GM12878 (cell line): ENCODE data around the gene PIK3R2. TPM values are rescaled to one million over a fixed set of nuclear protein-coding genes. Genes with fewer than 3 reads are reported as not detected.

ENCODE experiments used
- ATF3 ChIP-seq: IDR thresholded peaks from 2 replicates; pipeline ENCODE4 v1.6.1; 2011; ENCODE audit warnings: low read depth, mild to moderate bottlenecking, low read length, moderate library complexity, borderline replicate concordance; ENCODE audit errors: extremely low read depth
- ATF7 ChIP-seq: fragments of 450-650 bp; IDR thresholded peaks from 2 replicates; pipeline ENCODE4 v1.6.1; 2016; ENCODE audit warnings: low read depth, mild to moderate bottlenecking
- CBFB ChIP-seq: IDR thresholded peaks from 2 replicates; pipeline ENCODE4 v1.6.1; 2016; ENCODE audit warnings: antibody characterized with exemption, low read depth
- CEBPZ ChIP-seq: fragments of 150-350 bp; IDR thresholded peaks from 2 replicates; pipeline ENCODE4 v1.6.1; 2016; ENCODE audit warnings: low read depth, low read length
- CHD4 ChIP-seq: fragments of 200-600 bp; sonication (generic); IDR thresholded peaks from 2 replicates; pipeline ENCODE4 v1.6.1; 2016; ENCODE audit warnings: mild to moderate bottlenecking
- CTCF ChIP-seq, 3 experiments: IDR thresholded peaks in 2 of 3; conservative IDR thresholded peaks in 1 of 3; 2 replicates each; pipeline ENCODE4 v1.5.1; 2011; ENCODE audit warnings: low read depth in 3 of 3, low read length in 3 of 3, mild to moderate bottlenecking in 3 of 3, control low read depth in 2 of 3, moderate library complexity in 2 of 3, inconsistent platforms in 1 of 3, mixed read lengths in 1 of 3; ENCODE audit not compliant: control insufficient read depth in 2 of 3, insufficient read depth in 1 of 3; ENCODE audit errors: extremely low read depth in 1 of 3
- EED ChIP-seq: sonication (generic); IDR thresholded peaks from 2 replicates; pipeline ENCODE4 v1.6.1; 2016; ENCODE audit warnings: antibody characterized with exemption, low read depth
- ESRRA ChIP-seq: IDR thresholded peaks from 2 replicates; pipeline ENCODE4 v1.6.1; 2012; ENCODE audit warnings: mild to moderate bottlenecking, low read length, improper control_type of control experiment
- FOS ChIP-seq: IDR thresholded peaks from 3 replicates; pipeline ENCODE4 v1.6.1; 2011; ENCODE audit warnings: borderline replicate concordance; ENCODE audit not compliant: insufficient read length; ENCODE audit errors: extremely low read depth
- MXI1 ChIP-seq: fragments of 150-350 bp; IDR thresholded peaks from 2 replicates; pipeline ENCODE4 v1.6.1; 2011; ENCODE audit warnings: low read depth, mild to moderate bottlenecking, inconsistent platforms, low read length, improper control_type of control experiment
- NFYB ChIP-seq: IDR thresholded peaks from 2 replicates; pipeline ENCODE4 v1.6.1; 2011; ENCODE audit warnings: low read depth, mild to moderate bottlenecking, low read length, improper control_type of control experiment, moderate library complexity; ENCODE audit not compliant: insufficient read depth
- NKRF ChIP-seq: fragments of 450-650 bp; conservative IDR thresholded peaks from 2 replicates; pipeline ENCODE4 v1.6.1; 2017; ENCODE audit warnings: mild to moderate bottlenecking, moderate library complexity
- PML ChIP-seq: IDR thresholded peaks from 2 replicates; pipeline ENCODE4 v1.6.1; 2012; ENCODE audit warnings: low read length, inconsistent platforms
- POLR2AphosphoS2 ChIP-seq: IDR thresholded peaks from 2 replicates; pipeline ENCODE4 v1.6.1; 2011; ENCODE audit warnings: low read depth, mild to moderate bottlenecking, low read length, improper control_type of control experiment, moderate library complexity
- POLR2AphosphoS5 ChIP-seq: IDR thresholded peaks from 2 replicates; pipeline ENCODE4 v1.6.1; 2011; ENCODE audit warnings: mild to moderate bottlenecking, low read length, inconsistent platforms
- RB1 ChIP-seq: fragments of 450-650 bp; formaldehyde crosslinking; IDR thresholded peaks from 2 replicates; pipeline ENCODE4 v1.6.1; 2017; ENCODE audit warnings: mild to moderate bottlenecking, borderline replicate concordance
- RCOR1 ChIP-seq: conservative IDR thresholded peaks from 2 replicates; pipeline ENCODE4 v1.6.1; 2012; ENCODE audit warnings: low read depth, low read length, improper control_type of control experiment
- RELA ChIP-seq: fragments of 450-650 bp; IDR thresholded peaks from 2 replicates; pipeline ENCODE4 v1.8.0; 2014; ENCODE audit warnings: borderline replicate concordance; ENCODE audit not compliant: partially characterized antibody
- SIX5 ChIP-seq: IDR thresholded peaks from 2 replicates; pipeline ENCODE4 v1.6.1; 2011; ENCODE audit warnings: mild to moderate bottlenecking, low read depth, low read length, moderate library complexity; ENCODE audit not compliant: severe bottlenecking
- SMAD5 ChIP-seq: IDR thresholded peaks from 2 replicates; pipeline ENCODE4 v1.6.1; 2016; ENCODE audit warnings: antibody characterized with exemption, low read depth
- TCF3 ChIP-seq: IDR thresholded peaks from 2 replicates; pipeline ENCODE4 v1.6.1; 2012; ENCODE audit warnings: low read depth, mild to moderate bottlenecking, low read length, borderline replicate concordance; ENCODE audit not compliant: insufficient read depth
- ZNF274 ChIP-seq: IDR thresholded peaks from one replicate; pipeline ENCODE4 v1.8.0; 2011; ENCODE audit not compliant: insufficient read length, insufficient read depth
- ZSCAN29 ChIP-seq: fragments of 450-650 bp; IDR thresholded peaks from 2 replicates; pipeline ENCODE4 v1.6.1; 2017; ENCODE audit warnings: mild to moderate bottlenecking, moderate library complexity
- ZZZ3 ChIP-seq: IDR thresholded peaks from 2 replicates; pipeline ENCODE4 v1.6.1; 2011; ENCODE audit warnings: low read depth; ENCODE audit not compliant: control insufficient read depth, insufficient read length
- polyA plus RNA-seq, 11 experiments: library from polyadenylated mRNA; depleted of rRNA in 4 of 11; unstranded in 6 of 11; stranded (reverse) in 5 of 11; fragments of >200 nt; fragmentation: Nextera tagmentation in 4 of 11; fragmentation: Illumina TruSeq in 1 of 11; extraction: Ambion mirVana in 4 of 11; extraction: Trizol in 1 of 11; gene quantifications; 1 replicate in 1 of 11; 2 replicates in 10 of 11; pipeline versions ENCODE4 v1.2.1 to v1.2.3, GENCODE V29; 2011 to 2016; ENCODE audit warnings: inconsistent platforms in 2 of 11, missing spikeins in 2 of 11, low read depth in 1 of 11
- total RNA-seq, 4 experiments: library from RNA; depleted of rRNA in 3 of 4; stranded (reverse); fragments of >200 nt in 3 of 4; fragmentation: Illumina TruSeq in 1 of 4; extraction: Trizol in 1 of 4; gene quantifications; 2 replicates each; pipeline versions ENCODE4 v1.2.1 to v1.2.3, GENCODE V29; 2013 to 2021

The PIK3R2 gene
- total and polyA plus RNA-seq, 10 of the 15 experiments (the other 5 are each of a cell fraction or from before 2014, with no cell fraction given) = 0.26 to 22.6 (median 2.5) TPM

- no peak for TF ChIP-seq ATF3
- TF ChIP-seq NFYB = no peak
- TF ChIP-seq EED = peak; percentile 55; the same call in 1 of the 2 replicates
- TF ChIP-seq MXI1 = peak; percentile 88
- TF ChIP-seq FOS = no peak
- peak; percentile 84; the same call in 1 of the 2 replicates for TF ChIP-seq PML
- no peak for TF ChIP-seq ZNF274
- 0 out of 2 replicates have a peak, but pooled peaks have one; percentile 22 for TF ChIP-seq RCOR1
- TF ChIP-seq ZZZ3 = no peak
- peak; percentile 98 for TF ChIP-seq POLR2AphosphoS2
- TF ChIP-seq ESRRA = no peak
- no peak for TF ChIP-seq ATF7
- TF ChIP-seq POLR2AphosphoS5 = peak; percentile 98
- TF ChIP-seq SMAD5 = peak; percentile 88; the same call in 1 of the 2 replicates
- TF ChIP-seq TCF3 = peak; percentile 91
- TF ChIP-seq SIX5 = no peak
- TF ChIP-seq CEBPZ = no peak
- peak; percentile 7 for TF ChIP-seq RELA
- no peak for TF ChIP-seq RB1
- no peak for TF ChIP-seq CHD4
- TF ChIP-seq CBFB = peak; percentile 73
- peak; percentile 78 for TF ChIP-seq NKRF
- no peak for TF ChIP-seq CTCF (IDR thresholded peaks at IDR 0.05 in 2 of 3, conservative IDR thresholded peaks at IDR 0.05 in 1 of 3; ENCODE audit: control insufficient read depth in 2 of 3, extremely low read depth in 1 of 3, insufficient read depth in 1 of 3, low read depth in 3 of 3, low read length in 3 of 3)
- TF ChIP-seq ZSCAN29 = no peak
Measured at GRCh38 chr19:18173572-18174288, 20.8 kb downstream of the PIK3R2 start, which contains the start of gene IFI30 (continued).
